ENCODE measurements around the gene CLTC. TPM values are rescaled to one million over a fixed set of nuclear protein-coding genes. Genes with fewer than 3 reads are reported as not detected.

Gene CLTC
- total RNA-seq, 1 experiment from 2014 or later = 254 TPM

DNA sequence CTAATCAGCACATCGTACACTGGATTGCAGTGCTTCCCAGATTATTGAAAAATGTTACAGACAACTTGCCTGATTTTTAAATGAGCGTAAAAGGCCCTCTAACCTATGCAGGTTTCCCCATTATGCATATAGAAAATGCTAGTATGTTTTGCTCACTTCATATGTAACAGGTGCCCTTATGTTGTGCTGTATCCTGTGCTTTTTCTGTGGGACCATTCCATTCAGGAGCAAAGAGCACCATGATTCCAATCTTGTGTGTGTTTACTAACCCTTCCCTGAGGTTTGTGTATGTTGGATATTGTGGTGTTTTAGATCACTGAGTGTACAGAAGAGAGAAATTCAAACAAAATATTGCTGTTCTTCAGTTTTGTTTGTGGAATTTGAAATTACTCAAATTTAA is 74.6 kb downstream of the CLTC start:
- Mint-ChIP-seq H3K9me3 (no peaks in the 10 kb centered on the region), H3K4me3 (no peak overlapping the region), H3K27ac (no peak overlapping the region; a peak in 1 of 7 replicates), H3K4me1 (no peaks in the 10 kb centered on the region), H3K36me3 (ENCODE audit: insufficient read depth in 1 of 3, low read depth in 3 of 3) (peaks cover 24 to 91% (median 76%) of the 10 kb centered on the region in 3 experiments; a peak in 6 of 7 replicates), H3K27me3 (ENCODE audit: low read depth) (no peaks in the 10 kb centered on the region)
- H4K91ac ChIP-seq (ENCODE audit: insufficient read length, low read depth, low read length) = no peak overlapping the region
- no peak overlapping the region for H3K4me2 ChIP-seq (ENCODE audit: insufficient read depth, insufficient read length, low read length)
- H3K4me1 ChIP-seq (ENCODE audit: insufficient read depth, low read length) = no peaks in the 10 kb centered on the region
- H3T11ph ChIP-seq (ENCODE audit: low read length) = no peak overlapping the region
- H2BK120ac ChIP-seq (ENCODE audit: low read depth, low read length, poor library complexity, severe bottlenecking) = no peak overlapping the region
- no peaks in the 10 kb centered on the region for H3K9me3 ChIP-seq (ENCODE audit: control insufficient read depth, low read depth, low read length)
- peaks cover 2% of the 10 kb centered on the region; the same call in 1 of the 2 replicates for H3K79me2 ChIP-seq (ENCODE audit: insufficient read depth, low read length)
- H2AK5ac ChIP-seq (ENCODE audit: insufficient read length, low read length) = no peak overlapping the region
- no peak overlapping the region for H3K23ac ChIP-seq (ENCODE audit: insufficient read length, low read depth, low read length)
- no peaks in the 10 kb centered on the region for H3K23me2 ChIP-seq (ENCODE audit: insufficient read length, low read depth, low read length, poor library complexity, severe bottlenecking)
- H3K14ac ChIP-seq (ENCODE audit: insufficient read depth, low read length) = no peak overlapping the region
- no CpG with 5 or more reads among the region's 2 CpGs for WGBS (ENCODE audit: extremely low coverage, insufficient read length, low lambda C conversion rate)
- H2BK5ac ChIP-seq (ENCODE audit: insufficient read length, low read length) = no peak overlapping the region
- H3K4ac ChIP-seq (ENCODE audit: low read depth, low read length) = no peak overlapping the region
- H3K27me3 ChIP-seq (ENCODE audit: insufficient read depth, low read length) = no peaks in the 10 kb centered on the region
- no peak overlapping the region for H2BK12ac ChIP-seq (ENCODE audit: insufficient read length, low read depth, low read length)
- H2AFZ ChIP-seq (ENCODE audit: low read length) = no peak overlapping the region
- H3K9ac ChIP-seq (ENCODE audit: extremely low read depth, insufficient read length, low read length) = no peak overlapping the region
- H3K18ac ChIP-seq (ENCODE audit: insufficient read length, low read depth, low read length) = no peak overlapping the region
- no peak for DNase-seq
- H2BK20ac ChIP-seq (ENCODE audit: low read depth, low read length, poor library complexity, severe bottlenecking) = no peak overlapping the region
- no peak overlapping the region for H3K56ac ChIP-seq (ENCODE audit: insufficient read length, low read depth, low read length)
- no peak overlapping the region for H4K5ac ChIP-seq (ENCODE audit: insufficient read length, low read depth, low read length)
- H2BK15ac ChIP-seq (ENCODE audit: low read depth, low read length) = no peak overlapping the region
- no peaks in the 10 kb centered on the region for H4K20me1 ChIP-seq (ENCODE audit: control insufficient read depth, insufficient read depth, insufficient read length)
- TF ChIP-seq, protein P1, sequence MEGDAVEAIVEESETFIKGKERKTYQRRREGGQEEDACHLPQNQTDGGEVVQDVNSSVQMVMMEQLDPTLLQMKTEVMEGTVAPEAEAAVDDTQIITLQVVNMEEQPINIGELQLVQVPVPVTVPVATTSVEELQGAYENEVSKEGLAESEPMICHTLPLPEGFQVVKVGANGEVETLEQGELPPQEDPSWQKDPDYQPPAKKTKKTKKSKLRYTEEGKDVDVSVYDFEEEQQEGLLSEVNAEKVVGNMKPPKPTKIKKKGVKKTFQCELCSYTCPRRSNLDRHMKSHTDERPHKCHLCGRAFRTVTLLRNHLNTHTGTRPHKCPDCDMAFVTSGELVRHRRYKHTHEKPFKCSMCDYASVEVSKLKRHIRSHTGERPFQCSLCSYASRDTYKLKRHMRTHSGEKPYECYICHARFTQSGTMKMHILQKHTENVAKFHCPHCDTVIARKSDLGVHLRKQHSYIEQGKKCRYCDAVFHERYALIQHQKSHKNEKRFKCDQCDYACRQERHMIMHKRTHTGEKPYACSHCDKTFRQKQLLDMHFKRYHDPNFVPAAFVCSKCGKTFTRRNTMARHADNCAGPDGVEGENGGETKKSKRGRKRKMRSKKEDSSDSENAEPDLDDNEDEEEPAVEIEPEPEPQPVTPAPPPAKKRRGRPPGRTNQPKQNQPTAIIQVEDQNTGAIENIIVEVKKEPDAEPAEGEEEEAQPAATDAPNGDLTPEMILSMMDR (conservative IDR thresholded peaks at IDR 0.05) = no peak
- H3K27ac ChIP-seq (ENCODE audit: insufficient read length, low read depth, low read length) = no peak overlapping the region
- peaks cover 3% of the 10 kb centered on the region for H3K79me1 ChIP-seq (ENCODE audit: insufficient read depth, low read depth, low read length, poor library complexity, severe bottlenecking)
- no peak overlapping the region for H4K8ac ChIP-seq (replicated peaks; ENCODE audit: insufficient read length, low read depth, low read length)

Measured in H9 (cell line).